ENCODE measurements around the gene CCDC157.
A peak's percentile ranks its signal among the peaks of the same experiment; 100 is the strongest.

The CCDC157 gene

DNA sequence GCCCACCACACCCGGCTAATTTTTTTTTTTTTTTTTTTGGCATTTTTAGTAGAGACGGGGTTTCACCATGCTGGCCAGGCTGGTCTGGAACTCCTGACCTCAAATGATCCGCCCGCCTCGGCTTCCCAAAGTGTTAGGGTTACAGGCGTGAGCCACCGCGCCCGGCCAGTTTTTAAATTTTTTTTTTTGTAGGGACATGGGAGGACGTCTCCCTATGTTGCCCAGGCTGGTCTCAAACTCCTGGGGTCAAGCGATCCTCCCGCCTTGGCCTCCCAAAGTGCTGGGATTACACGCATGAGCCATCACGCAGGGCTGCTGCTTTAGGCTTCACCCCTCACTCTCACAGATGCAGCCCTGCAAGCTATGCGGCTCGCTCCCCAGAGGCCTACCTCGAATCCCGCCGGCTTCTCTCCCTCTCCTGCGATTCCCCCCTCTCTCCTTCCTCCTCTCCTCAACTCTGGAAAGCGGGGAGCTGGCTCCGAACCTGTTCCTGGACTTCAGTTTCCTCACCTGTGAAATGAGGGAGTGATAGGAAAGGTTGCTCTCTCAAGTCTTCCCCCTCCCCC is 926 bp downstream of the CCDC157 start:
- no peak for DNase-seq

DNA sequence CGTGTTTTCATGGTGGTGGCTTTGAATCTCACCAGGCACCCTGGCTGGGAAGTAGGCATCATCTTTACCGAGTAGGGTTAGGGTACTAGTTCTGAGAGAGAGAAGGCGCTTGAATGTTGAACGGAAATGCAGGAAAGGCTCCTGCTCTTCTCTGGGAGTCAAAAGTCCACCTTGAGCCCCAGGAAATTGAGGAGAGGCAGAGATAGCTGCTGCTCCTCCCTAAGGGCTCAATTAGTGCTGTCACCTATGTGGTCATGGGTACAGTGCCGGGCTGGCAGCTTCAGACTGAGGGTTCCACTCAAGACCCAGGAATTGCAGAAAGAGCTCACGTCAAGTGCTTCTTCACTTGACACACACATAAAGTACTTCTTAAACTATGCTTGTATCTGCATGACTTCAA is 1.7 kb downstream of the CCDC157 start:
- DNase-seq: no peak

DNA sequence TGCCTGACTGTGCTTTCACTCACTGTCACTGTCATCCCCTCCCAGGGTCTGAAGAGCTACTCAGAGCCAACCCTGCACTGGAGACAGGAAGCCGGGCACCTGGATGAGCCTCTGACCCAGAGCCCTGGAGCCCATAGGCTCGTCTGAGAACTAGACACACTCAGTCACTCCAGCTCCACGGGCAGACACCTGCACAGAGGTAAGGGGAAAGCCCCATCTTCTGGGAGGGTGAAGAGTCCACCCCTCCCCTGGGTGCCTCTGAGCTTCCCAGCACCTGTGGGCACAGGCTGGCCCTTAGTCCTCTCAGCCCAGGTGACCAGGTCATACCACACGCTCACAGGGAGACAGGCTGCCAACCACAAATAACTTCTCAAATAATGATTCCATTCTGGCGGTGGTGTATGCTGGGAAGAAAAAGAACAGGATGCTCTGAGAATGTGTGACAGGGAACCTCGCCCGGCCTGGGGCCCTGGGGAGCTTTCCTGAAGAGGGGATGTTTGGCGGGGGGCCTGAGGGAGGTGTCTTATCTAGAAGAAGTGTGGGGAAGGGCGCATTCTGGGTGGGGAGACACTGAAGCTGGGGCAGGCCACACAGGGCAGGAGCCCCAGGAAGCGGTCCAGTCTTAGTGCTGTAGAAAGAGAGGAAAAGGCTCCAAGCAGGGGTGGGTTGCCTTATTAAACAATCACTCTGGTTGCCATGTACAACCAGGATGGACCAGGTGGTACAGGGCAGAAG is 5.3 kb downstream of the CCDC157 start:
- DNase-seq: no peak

DNA sequence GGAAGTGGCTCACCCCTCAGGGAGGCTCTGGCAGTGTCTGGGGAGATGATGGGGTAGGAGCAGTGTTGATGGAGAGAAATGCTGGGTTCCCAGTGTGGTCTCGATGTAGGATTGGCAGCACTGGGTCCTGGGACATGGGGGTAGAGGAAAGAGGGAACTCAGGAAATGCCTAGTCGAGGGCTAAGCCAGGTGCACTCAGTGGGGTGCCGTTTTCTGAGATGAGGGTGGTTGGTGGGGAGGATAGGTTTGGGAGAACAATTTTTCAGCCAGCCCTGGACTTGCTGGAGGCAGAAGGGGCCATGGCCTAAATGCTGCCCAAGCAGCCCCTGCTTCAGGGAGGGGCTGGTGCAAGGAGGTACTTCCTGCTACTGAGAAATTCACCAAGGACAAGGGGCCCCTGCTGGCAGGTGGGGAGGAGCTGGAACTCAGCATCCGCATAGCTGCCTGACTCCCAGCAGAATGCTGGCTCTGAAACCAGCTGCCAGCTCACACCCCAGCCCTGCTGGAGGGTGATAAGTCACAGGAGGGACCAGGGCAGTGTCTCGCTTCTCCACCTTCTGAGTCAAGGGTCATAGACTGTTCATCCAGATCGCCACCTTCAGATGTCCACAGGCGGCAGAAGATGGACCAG is 6.0 kb downstream of the CCDC157 start:
- no peak for DNase-seq

DNA sequence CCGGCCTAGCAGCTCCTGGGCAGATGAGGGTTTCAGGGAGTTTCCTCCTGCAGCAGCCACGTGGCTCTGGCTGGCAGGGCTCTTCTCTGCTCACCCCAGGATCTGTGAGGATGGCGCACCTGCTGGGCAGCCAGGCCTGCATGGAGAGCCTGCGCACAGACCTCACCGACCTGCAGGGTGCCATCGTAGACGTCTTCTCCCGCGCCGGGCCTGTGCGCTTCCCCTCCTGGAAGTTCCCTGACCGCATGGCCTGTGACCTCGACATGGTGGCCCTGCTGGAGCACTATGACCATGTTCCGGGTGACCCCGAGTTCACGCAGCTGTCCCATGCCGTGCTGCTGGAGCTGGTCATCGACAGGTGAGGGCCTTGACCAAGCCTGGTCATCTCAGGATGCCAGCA is 9.1 kb downstream of the CCDC157 start:
- no peak for DNase-seq

DNA sequence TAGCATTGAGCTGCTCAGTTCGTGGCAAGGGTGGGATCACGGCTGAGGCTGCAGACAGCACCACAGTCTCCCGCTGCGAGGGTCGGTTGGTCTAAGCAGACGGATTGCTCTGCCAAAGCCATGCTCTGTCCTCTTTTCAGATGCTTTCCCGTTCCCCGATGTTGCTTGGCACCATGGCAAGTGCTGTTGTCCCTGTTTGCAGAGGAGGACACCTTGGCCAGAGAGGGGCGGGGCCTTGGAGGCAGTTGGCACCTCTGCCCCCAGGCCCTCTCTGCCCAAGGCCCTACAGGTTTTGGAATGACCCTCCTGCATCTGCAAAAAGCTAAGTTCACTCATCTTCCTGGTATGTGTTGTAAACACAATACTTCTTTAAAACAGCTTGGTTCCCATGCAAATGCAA is 11.6 kb downstream of the CCDC157 start:
- DNase-seq: no peak

DNA sequence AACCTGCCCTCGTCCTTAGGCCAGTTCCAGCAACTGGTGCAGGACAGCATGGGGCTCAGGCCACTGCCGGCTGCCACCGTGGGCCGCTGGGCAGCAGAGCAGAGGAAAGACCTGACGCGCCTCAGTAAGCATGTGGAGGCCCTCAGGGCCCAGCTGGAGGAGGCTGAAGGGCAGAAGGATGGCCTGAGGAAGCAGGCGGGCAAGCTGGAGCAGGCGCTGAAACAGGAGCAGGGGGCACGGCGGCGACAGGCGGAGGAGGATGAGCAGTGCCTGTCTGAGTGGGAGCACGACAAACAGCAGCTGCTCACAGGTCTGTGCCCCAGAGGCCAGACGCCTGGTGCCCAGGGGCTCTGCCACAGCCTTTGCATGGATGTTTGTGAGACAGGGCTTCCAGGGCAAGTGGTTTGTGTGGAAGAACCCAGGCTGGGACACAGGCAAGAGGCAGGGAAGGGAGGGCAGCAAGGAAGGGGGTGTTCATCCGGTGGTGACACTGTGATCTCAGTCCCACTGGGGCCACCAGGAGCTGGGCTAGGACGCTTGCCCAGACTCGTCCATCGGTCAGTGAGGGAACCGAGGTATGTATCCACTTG is 13.9 kb downstream of the CCDC157 start:
- no peak for DNase-seq

DNA sequence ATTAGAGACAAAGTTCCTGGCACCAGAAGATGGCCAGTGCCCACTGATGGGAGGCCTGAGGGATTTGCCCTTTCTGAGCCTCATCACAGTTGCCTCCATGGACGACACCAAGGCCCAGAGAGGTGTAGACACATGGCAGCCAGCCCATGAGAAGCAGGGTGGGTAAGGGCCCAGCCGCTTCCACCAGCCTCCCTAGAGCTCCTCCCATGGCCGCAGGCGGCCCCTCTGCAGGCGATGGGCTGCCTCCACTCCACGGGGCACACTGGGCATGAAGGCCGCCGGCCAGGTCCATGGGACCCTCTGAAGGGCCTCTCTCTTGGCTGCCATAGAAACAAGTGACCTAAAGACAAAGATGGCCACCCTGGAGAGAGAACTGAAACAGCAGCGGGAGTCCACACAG is 14.5 kb downstream of the CCDC157 start:
- DNase-seq: no peak

DNA sequence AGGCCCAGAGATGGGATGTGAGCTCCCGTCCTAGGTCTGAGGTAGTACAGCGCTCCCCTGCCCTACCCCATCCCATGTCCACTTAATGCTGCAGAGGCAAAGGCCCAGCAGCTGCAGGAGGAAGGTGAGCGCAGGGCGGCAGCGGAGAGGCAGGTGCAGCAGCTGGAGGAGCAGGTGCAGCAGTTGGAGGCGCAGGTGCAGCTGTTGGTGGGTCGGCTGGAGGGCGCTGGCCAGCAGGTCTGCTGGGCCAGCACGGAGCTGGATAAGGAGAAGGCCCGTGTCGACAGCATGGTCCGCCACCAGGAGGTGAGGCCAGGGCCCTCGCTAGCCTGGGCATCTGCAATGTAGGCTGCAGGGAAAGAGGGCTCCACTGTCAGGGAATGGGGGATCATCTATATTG is 15.2 kb downstream of the CCDC157 start:
- no peak for DNase-seq

DNA sequence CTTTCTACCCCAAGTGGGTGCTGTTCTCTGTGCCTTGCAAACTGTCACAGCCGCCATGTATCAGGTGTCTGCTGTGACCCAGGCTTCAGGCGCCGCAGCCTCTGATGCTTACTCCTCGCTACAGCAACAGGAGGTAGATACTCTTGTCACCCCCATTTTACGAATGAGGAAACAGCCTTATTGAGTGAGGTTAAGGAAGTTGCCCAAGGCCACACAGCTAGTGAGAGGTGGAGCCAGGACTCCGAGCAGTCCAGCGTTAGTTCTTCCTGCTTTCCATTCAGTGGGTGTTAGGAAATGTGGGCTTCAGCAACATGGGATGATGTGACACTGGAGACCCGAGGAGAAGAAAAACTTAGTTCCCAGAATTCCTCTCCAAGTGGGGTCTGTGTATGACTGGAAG is 16.1 kb downstream of the CCDC157 start:
- no peak for DNase-seq

DNA sequence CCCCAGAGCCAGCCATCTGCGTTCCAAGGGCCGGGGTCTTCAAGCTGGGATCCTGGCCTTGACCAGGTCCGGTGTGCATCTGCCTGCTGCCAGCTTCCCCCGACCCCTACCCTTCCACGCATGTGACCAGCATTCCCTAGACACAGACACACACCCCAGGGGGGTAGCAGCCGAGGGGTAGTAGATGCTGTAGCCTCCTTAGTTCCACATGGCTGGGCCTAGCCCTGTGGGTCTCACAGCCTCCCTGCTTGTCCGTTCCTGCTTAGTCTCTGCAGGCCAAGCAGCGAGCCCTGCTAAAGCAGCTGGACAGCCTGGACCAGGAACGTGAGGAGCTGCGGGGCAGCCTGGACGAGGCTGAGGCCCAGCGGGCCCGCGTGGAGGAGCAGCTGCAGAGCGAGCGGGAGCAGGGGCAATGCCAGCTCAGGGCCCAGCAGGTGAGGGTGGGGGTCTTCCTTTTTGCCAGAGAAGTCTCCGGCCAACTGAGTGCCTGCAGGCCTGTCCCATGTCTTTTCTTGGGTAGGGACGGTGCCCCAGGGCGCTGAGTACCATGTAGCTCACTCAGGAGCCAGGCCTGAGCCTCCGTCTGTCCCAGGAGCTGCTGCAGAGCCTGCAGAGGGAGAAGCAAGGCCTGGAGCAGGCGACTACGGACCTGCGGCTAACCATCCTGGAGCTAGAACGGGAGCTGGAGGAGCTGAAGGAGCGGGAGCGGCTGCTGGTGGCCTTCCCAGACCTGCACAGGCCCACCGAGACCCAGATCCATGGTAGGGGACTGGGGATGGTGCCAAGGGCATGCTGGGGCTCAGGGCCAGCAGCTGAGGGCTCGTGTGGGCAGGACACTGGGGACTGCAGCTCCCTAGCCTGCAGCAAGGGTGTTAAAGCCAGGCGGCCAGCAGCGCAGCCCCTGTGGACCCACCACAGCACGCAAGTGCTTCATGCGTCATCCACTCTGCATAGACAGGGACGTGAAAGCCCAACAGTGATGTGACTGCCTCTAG is 16.8 kb downstream of the CCDC157 start:
- no peak for DNase-seq

DNA sequence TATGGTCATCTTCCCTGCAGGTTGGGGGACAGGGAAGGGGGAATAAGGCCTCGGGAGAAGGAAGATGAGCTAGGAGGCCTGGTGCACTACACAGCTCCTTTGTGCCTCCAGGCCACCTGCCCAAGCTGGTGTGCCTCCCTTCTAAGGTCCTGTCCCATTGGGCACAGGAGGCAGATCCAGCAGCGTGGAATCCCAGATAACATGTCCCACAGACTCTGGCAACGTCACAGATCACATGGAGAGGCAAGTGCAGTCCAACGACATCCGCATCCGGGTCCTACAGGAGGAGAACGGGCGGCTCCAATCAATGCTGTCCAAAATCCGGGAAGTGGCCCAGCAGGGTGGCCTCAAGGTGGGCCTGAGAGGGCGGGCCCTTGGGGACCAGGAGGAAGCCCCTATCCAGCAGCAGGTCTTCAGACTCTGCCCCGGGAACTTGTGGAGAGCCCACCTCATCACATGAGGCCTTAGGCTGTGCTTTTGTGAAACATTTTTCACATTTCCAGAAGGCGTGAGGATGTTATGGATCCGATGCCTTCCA is 18.6 kb downstream of the CCDC157 start:
- no peak for DNase-seq

DNA sequence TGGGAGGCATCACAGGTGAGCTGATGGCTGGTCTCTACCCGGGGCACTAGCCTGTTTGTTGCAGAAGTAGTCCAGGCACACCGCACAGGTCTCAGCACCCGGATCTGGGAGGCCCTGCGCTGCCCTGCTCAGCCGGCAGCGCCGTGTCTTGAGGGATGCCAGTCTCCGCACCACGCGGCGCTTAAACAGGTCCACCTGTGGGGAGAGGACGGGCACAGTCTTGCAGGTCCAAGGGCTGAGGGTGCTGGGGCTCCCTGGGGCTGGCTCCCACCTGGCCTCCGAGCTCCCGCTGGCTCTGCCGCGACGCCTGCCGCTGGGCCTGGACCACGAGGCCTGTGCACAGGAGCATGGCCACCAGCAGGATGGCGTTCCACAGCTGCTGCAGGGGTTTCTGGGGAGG is 23.2 kb downstream of the CCDC157 start:
- no peak for DNase-seq

DNA sequence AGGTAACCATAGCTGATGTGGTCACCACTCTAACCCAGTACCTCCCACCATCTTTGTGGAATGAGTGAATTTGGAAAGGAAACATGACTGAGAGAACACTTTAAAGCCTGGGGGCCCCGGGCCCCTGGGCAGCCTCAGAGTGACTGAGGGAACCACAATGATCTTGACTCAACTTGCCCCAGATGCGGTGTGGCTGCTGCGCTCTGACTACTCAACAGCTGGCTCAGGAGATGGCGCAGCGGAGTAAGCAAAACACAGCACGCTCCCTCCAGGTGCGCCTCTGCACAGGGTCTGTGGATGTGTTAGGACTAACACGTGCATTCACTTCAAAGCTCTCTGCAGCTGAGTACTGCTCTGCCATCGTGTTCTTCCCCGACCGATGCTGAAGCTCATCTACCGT is 24.5 kb downstream of the CCDC157 start:
- no peak for DNase-seq

DNA sequence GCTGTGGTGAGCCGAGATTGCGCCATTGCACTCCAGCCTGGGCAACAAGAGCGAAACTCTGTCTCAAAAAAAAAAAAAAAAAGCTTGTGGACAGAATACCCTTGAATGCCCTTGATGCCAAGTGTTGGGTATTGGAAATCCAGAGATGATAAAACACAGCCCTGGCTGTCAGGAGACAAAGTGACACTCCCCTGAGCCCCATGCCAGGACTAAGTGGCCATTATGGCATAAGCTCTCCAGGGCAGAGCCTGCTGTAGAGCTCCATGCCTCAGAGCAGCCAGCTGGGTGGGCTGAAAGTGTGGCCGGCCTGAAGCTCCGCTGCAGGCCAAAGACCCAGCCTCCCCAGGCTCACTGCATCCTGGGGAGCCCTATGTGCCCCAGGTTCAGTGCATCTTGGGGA is 25.5 kb downstream of the CCDC157 start:
- DNase-seq: no peak

DNA sequence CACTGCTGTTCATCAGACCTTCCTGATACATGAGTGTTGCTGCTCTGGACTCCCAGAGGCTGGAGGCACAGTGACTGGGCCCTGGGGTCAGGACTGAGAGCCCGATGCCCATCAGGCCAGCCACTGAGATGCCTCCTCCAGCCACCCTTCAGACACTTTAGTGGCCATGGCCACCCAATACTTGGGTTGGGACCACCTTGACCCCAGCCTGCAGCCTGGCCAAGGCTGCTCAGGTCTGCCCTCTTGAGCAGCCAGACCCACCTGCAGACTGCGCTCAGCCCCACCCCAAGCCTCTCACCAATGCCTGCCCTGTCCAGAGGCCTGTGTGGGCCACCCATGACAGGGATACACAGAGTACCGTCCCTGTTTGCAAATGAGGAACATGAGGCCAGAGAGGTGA is 26.3 kb downstream of the CCDC157 start:
- DNase-seq: no peak

DNA sequence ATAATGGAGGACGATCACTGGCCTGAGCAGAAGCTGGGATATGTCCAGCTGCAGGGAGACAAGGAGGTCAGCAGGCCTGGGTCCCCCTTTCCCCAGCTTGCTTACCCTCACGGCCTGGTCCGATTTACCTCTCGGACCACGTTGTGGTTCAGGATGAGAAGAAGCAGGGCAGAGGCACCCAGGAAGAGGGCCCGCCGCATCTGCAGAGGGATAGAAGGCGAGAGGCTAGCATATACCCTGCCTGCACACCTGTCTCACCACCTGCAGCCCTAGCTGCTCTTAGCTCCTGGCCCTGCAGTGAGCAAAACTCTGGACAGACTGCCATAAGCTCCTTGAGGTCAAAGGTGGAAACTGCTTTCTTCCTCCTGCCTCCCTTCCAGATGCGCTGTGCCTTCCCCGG is 29.1 kb downstream of the CCDC157 start:
- no peak for DNase-seq

DNA sequence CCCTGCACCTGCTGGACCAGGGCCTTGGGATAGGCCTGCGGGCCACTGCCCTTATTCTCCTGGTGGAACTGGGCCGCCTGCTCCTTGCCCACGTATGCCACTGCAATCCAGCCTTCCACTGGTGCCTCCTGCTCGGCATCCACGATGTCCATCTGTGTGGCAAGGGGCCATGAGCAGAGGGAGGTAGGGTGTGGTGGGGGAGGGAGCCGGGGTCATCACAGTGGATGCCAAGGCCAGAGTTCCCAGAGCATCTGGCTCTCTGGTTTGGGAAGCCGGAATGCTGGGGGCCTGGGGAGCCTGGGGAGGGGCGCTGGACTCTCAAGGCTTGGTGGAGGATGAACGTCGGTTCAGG is 29.8 kb downstream of the CCDC157 start:
- DNase-seq: no peak

DNA sequence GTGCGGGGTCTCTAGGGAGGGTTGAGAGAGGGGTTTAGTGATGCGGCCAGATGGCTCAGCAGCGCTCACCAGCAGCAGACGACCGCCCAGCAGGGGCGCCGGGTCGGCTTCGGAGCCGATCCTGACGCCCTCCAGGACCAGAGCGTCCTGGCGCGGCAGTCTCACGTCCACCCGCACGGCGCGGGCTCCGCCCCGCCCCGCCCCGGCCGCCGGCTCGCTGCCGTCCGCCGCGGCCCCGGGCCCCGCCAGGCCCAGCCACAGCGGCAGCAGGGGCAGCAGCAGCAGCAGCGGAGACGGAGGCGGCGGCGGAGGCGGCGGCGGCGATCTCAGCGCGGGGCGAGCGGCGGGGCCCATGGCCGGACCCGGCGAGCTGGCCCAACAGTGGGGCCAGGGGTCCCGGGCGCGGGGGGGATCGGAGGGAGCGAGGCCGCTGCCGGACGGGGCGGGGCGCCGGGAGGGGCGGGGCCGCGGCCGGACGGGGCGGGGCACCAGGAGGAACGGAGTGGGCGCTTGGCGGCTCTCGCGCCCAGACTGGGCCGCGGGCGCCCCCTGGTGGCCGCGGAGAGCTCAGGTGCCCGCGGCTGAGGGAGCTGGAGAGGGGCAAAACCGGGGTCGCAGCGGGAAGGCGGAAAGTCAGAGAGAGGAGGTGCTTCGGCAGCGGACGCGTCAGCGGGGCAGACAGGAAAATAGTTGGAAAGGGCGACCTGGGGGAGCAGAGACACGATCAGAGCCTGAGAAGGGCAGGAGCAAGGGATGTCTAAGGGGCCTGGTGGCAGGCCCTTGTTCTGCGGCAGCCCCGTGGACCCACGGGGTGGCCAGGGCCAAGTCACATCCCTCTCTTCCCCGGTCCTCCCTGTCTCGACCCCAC is 30.4 kb downstream of the CCDC157 start, which contains the start of gene RNF215:
RNF215 (minus strand) TSS at position 452 of the 868 bp plus-strand sequence; CDS start at position 354, 98 bp downstream.
- peak; percentile 62 for DNase-seq

DNA sequence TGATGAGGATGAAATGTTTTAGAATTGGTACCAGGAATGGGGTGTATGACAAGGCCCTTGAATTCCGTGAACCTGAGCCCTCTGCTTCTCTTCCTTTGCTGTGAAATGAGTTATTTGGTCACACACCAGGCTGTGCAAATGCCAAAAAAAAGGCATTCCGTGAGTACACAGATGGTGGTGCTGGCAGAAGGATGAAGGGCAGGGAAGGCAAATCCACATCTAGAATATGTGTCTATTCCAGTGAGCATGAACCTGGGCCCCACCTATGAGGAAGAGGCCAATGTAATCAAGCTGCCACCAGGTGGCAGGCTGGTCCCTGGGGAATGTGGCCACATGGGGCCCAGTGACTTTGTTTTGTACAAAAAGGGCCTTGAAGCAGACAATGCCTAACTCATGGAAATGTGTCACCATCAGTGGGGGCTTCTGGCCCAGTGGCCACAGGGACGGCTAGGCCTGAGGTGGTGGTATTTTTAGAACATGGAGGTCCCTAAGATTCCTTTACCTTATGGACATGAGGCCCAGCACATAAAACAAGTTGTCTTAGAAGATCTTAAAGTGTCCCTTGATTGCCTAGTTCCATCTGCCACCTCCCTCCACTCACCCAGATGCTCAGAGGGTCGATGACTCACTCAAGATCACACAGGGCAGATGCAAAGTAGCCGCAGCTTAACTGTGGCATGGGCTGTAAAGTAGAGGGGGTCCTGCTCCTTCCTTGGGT is 34.3 kb downstream of the CCDC157 start:
- peak; percentile 21 for DNase-seq

Data from NK-92 treated with Interleukin-12 subunit alpha and Interleukin-12 subunit beta, amount 100 ng/mL, for 24 hours (cell line).